ENCODE data around the gene THSD1.

DNA sequence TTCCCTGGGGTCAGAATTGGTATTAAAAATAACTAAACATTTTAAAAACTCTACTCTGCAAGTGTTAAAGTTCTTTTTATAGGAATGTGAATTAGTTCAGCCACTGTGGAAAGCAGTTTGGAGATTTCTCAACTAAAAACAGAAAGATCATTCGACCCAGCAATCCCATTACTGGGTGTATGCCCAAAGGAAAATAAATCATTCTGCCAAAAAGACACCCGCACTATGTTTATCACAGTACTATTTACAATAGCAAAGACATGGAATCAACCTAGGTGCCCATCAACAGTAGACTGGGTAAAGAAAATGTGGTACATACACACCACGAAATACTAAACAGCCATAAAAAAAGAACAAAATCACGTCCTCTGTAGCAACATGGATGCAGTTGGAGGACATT, 657 bp upstream of the THSD1 start:
- TF ChIP-seq, protein P1, sequence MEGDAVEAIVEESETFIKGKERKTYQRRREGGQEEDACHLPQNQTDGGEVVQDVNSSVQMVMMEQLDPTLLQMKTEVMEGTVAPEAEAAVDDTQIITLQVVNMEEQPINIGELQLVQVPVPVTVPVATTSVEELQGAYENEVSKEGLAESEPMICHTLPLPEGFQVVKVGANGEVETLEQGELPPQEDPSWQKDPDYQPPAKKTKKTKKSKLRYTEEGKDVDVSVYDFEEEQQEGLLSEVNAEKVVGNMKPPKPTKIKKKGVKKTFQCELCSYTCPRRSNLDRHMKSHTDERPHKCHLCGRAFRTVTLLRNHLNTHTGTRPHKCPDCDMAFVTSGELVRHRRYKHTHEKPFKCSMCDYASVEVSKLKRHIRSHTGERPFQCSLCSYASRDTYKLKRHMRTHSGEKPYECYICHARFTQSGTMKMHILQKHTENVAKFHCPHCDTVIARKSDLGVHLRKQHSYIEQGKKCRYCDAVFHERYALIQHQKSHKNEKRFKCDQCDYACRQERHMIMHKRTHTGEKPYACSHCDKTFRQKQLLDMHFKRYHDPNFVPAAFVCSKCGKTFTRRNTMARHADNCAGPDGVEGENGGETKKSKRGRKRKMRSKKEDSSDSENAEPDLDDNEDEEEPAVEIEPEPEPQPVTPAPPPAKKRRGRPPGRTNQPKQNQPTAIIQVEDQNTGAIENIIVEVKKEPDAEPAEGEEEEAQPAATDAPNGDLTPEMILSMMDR (IDR thresholded peaks at IDR 0.05) = no peak
- no peak for TF ChIP-seq POLR2AphosphoS5 (IDR thresholded peaks at IDR 0.05)
